NB4 (cell line): ENCODE measurements around the gene ABCC4.

ENCODE experiments used
- MAX ChIP-seq: IDR thresholded peaks from 2 replicates; pipeline ENCODE4 v1.6.1; 2011; ENCODE audit warnings: low read depth, low read length
- POLR2A ChIP-seq: IDR thresholded peaks from 2 replicates; pipeline ENCODE4 v1.6.1; 2011; ENCODE audit warnings: mild to moderate bottlenecking; ENCODE audit not compliant: insufficient read length; ENCODE audit errors: extremely low read depth
- TF ChIP-seq, protein P1 (sequence below): IDR thresholded peaks from one replicate; pipeline ENCODE4 v1.5.1; 2012; ENCODE audit warnings: low read depth, low read length

GRCh38 chr13:95111608-95112007 is 189.6 kb downstream of the ABCC4 start:
- TF ChIP-seq, protein P1, sequence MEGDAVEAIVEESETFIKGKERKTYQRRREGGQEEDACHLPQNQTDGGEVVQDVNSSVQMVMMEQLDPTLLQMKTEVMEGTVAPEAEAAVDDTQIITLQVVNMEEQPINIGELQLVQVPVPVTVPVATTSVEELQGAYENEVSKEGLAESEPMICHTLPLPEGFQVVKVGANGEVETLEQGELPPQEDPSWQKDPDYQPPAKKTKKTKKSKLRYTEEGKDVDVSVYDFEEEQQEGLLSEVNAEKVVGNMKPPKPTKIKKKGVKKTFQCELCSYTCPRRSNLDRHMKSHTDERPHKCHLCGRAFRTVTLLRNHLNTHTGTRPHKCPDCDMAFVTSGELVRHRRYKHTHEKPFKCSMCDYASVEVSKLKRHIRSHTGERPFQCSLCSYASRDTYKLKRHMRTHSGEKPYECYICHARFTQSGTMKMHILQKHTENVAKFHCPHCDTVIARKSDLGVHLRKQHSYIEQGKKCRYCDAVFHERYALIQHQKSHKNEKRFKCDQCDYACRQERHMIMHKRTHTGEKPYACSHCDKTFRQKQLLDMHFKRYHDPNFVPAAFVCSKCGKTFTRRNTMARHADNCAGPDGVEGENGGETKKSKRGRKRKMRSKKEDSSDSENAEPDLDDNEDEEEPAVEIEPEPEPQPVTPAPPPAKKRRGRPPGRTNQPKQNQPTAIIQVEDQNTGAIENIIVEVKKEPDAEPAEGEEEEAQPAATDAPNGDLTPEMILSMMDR = no peak
- no peak for TF ChIP-seq MAX
- TF ChIP-seq POLR2A = no peak
